ENCODE measurements around the gene SPACA1.
"Not testable (repeated sequence)": the region's sequence is repeated elsewhere in the genome, so short reads cannot be mapped to it uniquely, and the experiment has no call there.

The SPACA1 gene, protein sequence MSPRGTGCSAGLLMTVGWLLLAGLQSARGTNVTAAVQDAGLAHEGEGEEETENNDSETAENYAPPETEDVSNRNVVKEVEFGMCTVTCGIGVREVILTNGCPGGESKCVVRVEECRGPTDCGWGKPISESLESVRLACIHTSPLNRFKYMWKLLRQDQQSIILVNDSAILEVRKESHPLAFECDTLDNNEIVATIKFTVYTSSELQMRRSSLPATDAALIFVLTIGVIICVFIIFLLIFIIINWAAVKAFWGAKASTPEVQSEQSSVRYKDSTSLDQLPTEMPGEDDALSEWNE

DNA sequence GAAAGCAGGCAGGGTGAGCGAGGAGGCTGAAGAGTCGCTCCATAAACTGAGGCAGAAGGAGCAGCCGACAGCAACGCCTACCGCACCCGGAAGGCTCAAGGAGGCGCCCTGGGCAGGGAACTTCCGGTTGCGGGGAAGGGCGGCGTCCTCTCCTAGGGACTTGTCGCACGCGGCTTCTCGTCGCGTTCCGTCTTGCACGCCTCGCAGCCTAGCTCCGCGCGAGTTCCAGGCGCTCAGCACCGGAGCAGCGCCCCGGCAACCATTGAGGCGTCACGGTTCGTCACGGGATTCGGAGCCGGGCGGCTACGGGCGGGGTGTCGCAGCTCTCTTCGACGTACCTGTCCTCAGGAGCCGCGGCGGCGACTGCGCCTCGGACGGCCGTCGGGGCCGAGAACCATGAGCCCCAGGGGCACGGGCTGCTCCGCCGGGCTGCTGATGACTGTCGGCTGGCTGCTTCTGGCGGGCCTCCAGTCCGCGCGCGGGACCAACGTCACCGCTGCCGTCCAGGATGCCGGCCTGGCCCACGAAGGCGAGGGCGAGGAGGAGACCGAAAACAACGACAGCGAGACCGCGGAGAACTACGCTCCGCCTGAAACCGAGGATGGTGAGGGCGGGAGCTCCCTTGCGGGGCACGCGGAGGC lies at the start of gene SPACA1:
TSS of gene SPACA1 (plus strand) at position 332 of the 641 bp plus-strand sequence. CDS start at position 397, 65 bp downstream.
- DNase-seq (ENCODE audit: low spot score) = no peak

DNA sequence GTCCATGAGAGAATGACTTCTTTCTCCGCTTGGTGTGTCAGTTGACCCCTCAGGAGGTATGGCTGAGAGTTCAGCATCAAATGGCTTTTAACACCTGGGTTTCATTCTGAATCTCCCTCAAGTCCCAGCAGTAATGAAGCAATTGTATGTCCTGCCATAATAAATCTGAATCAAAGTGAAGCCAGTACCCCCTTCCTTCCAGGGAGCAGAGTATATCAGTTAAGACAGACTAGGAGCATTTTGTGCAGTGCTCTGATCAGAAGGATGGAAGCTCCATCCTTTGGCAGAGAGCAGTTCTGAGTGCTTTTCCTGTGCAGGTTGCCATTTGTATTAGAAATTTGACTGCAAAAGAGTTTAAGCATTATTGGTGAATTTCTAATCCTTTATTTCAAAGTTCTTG lies 46.9 kb upstream of the SPACA1 start:
- DNase-seq (ENCODE audit: low spot score) = no peak

DNA sequence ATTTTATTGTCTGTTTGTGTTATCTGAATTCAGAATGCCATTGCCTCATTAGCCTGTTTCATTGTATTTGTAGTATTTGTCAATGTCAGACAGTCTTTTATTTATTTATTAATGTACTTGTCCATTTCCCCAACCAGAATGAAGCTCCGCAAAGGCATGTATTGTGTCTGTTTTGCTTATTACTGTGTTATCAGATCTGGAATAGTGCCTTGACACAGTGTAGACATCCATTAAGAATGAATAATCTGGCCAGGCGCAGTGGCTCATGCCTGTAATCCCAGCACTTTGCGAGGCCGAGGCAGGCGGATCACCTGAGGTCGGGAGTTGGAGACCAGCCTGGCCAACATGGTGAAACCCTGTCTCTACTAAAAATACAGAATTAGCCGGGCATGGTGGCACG lies 46.4 kb upstream of the SPACA1 start:
- DNase-seq (ENCODE audit: low spot score) = not testable (repeated sequence)

DNA sequence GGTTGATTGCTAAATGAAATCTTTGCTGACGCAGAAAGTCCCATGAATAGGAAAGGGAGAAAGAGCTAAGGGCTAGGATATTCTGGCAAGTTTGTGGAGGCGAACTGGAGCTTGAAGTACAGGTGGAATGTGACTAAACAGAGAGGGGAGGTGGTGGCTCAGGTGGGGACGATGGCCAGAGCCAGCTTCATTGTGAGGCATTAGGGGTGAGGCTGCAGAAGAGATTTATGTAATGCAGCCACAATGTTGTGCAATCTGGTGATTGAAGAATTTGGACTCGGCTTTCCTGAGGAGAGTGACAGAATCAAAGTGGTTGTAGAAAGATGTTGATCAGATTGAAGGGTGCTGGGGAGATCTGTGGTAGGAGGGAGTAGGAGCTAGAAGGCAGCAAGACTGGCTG lies 42.9 kb upstream of the SPACA1 start:
- DNase-seq (ENCODE audit: low spot score) = no peak

DNA sequence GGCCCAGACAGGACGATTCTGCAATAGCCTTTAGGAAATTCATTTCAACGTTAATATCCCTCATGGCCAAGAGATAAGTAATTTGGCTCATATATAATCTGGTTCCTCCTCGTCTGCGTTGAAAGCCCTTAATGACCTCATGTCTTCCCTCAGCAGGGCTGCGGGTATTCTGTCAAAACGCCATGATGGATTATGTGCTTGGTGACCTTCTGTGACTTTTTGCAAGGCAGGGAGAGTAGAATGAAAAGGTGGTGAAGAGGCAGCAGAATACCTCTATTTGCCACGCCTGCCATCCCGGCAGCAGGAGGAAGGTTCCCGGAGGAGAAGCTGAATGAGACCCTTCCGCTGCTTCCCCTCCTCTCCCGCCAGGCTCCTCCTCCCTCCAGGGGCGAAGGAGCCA lies 41.1 kb upstream of the SPACA1 start:
- DNase-seq (ENCODE audit: low spot score) = no peak

DNA sequence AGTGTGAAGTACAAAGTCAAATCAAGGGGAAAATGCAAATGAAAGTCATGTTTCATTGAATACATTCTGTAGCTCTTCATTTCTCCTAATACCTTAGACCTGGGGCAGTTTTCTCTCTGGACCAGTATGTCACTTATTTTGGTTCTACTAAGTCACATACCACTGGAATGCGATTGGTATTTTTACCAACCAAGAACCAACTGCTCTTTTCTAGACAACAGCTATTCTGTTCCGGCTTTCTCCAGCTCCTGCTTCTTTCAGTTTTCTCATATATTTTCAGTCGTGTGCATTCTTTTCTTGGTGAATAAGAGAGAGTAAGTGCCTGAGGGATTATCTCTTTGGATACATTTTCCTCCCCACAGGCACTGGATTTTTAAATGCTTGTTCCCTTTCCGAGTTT lies 39.2 kb upstream of the SPACA1 start:
- DNase-seq (ENCODE audit: low spot score) = peak; percentile 87

DNA sequence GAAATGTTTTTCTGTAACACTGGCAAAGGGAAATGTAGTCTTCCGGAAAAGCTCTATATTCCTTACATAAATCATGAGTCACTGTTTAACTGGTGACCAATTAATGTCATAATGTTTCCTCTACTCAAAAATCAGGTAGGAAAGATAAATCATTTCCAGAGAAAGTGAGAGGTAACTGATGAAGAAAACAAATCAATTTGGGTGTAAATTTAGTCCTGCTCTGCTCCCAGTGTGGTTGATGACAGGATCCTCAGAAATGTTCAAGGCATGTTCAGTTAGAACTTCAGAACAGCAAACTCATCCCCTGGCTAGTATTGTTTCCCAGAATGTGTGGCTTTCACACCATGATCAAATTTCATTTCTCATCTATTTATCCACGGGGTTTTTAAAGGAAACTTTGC lies 38.8 kb upstream of the SPACA1 start:
- peak; percentile 95 for DNase-seq (ENCODE audit: low spot score)

DNA sequence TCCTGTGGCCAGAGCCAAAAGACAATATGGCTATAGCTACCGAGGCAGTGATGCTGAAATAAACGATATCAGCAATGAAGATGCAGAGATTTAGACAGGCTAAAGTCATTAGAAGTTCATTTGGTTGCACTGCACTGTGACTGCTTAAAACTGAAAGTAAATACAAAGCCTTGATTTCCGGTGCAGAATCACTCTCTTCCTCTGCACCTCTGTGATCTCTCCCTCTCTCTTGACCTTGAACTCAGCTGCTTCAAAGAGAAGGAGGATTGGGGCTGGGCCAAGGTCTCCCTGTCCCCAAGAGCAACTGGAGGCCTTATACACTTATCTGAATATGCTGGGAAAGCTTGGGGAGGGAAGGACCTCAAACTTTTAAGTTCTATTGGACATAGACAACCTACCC lies 34.6 kb upstream of the SPACA1 start:
- DNase-seq (ENCODE audit: low spot score) = no peak

DNA sequence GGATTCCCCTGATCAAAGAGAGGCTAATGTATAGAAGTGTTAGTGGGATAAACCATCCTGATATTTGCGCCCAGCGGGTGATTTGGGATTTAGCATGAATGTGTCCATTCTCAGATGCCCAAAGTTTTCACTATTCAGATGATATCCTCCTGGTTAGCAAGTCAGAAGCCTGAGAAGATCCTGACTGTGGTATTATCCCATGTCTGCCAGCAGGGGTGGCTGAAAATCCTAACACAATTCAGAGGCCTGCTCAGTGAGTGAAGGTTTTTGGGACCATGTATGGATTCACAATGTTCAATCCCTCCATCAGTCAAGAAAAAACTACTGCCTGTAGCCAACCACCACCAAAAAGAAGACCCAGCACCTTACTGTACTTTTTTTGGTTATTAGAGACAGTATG lies 34.1 kb upstream of the SPACA1 start:
- no peak for DNase-seq (ENCODE audit: low spot score)

DNA sequence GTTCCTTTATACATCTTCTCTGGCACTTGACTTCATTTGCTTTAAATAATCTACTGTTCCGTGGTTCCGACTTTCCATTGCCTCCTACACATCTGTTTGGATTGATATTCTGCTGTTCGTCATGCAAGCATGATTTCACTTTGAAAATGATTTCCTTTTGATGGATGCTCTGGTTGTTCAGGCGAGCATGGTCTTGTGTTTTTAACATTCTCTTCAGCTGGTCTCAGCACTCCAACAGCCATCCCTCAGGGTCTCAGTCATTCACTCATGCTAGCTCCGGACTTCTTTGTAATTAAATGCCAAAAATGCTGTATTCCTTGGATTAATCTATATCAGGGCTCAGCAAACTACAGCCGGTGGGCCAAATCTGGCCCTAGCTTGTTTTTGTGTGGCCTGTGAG lies 27.2 kb upstream of the SPACA1 start:
- DNase-seq (ENCODE audit: low spot score) = no peak

DNA sequence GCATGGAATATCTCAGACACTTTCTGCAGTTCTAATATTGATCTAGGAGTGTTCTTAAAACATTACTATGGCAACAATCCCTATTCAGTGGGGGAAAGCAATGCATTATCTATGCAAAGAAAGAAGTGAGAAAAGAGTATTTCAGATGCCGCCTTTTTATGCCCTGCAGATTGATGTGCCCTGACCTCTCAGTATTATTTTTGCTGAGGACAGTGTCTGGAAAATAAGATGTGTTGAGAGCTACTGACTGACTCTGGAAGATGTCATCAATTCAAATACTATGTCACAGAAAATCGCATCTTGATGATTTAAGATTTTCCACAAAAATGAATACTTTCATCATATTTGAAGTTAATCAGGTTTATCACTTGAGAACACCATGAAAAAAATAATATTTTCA lies 22.9 kb upstream of the SPACA1 start:
- no peak for DNase-seq (ENCODE audit: low spot score)

DNA sequence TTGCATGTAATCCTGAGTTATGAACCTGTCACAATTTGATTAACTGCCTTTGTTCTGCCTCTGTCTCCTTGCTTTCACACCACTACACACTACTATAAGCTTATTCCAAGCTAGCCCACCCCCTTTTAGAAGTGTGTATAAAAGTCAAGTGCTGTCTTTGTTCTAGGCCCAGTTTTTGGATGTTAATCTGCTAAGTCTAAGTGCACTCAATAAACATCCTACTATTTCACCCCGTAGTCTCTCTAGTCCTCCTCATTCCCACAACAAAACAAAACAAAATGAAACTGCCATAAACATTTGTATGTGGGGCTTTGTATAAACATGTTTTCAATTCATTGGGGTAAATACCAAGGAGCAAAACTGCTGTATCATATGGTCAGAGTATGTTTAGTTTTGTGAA lies 16.1 kb upstream of the SPACA1 start:
- no peak for DNase-seq (ENCODE audit: low spot score)

DNA sequence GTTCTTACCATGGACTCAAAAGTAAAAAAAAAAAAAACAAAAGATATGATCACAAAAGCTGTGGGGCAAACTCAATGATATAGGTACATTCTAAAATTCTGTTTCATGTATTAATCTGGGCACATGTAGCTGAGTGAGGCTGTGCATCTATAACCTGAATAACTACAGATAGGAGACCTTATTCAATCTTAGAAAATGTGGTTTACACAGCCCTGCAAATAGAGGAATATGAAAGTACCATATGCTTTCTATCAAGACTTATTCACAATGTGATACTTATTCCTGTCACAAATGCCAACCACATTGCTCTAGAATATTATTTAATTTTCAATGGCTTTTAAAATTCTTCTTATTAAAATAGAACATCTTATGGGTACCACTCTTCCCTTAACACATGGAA lies 3.1 kb upstream of the SPACA1 start:
- DNase-seq (ENCODE audit: low spot score) = no peak

DNA sequence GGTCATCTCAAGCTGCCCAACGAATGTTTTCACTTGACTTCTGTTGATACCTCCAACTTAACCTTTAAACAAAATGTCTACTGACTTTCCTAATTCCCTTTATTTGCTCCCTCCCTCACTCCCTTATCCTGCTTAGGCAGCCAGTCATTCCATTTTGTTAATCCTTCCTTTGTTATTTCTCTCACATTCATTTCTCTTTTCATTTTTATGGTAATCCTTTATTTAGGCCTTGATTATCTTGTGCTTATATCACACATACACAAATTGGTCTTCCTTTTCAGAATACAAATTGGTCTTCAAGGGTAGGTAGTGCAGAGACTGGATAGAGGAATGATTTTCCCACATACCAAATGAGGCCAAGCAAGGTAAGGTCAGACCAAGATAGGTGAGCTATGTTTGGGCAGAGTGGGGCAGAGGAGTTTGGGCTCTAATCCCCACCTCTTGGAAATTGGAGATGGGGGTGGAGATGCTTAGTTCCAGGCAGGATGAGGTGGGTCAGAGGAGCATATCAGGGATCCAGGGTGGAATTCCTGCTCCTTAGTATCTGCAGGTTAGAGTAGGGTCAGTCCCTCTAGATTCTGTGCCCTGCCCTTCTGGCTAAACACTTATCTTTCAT lies 2.0 kb upstream of the SPACA1 start:
- no peak for DNase-seq (ENCODE audit: low spot score)

DNA sequence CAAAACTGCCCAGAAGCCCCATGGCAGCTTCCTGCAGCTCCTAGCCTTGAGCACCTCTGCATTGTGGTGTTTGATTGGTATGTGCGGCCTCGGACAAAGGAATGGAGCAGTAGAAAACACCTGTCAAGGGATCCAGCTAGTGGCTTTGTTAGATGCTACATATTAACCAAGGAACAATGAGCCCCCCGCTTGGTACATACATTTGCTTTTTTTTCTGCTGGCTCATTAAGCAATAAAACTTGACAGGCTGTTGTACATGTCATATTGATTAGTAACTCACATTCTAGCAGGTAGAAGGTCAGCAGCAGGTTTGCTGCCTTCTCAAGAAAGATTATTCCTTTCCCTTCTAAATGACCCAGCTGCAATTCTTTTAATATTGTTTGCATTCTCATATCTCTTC lies 937 bp downstream of the SPACA1 start:
- peak; percentile 53 for DNase-seq (ENCODE audit: low spot score)

DNA sequence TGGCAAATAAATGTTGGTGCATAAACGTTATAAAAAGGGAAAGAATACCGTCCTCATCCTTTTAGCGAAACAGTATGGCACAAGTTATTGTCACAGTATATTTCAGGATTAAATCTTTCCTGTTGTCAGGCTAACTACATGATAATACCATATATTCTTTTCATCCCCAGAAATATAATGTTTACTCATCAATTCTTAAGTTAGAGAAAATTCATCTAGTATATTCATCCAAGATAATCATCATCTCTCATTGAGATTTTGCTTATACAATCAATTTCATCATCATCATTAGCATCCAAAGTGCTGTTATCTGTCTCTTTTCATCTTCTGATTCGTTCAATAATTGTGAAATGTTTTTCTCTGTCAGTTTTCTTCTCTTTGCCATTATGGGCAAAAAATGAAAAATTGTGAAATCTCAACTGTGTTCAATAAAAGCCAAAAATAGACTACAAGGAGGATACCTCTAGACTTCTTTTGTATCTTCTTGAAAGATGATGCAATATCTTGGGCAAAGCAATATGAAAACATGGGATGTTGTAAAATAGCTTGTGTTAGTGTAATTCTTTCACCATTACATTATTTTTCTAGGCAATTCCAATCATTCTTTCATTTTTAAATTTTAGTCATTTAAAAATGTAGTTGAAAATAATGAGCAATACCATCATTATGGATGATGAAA lies 2.6 kb downstream of the SPACA1 start:
- DNase-seq (ENCODE audit: low spot score) = no peak

DNA sequence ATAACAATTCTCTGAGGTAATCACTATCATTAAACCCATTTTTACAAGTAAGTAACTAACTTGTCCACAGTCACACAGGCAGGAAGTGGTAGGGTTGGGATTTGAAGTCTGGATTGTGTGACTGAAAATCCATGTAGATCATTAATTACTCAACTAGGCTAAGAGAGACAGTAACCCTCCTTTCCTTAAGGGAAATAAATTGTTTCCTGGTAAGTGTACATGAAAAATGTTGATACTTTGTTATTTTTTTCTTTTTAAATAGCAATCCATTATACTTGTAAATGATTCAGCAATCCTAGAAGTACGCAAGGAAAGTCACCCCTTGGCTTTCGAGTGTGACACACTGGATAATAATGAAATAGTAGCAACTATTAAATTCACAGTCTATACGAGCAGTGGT lies 11.6 kb downstream of the SPACA1 start:
- DNase-seq (ENCODE audit: low spot score) = peak; percentile 81

DNA sequence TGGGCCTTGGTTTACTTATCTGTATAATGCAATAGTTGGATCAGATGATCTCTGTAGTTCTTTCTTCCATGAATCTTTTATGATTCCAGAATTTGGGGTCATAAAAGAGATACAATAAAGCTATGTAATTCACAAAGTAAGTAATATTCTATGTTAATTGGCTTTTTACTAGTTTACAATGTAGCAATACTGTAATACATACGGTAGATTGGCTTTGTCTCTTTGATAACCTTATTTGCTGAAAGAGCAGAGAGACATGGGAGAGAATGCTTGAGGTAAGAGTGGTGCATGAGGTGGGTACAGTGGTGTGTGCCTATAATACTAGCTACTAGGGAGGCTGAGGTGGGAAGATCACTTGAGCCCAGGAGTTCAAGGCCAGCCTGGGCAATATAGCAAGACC lies 14.7 kb downstream of the SPACA1 start:
- DNase-seq (ENCODE audit: low spot score) = no peak

DNA sequence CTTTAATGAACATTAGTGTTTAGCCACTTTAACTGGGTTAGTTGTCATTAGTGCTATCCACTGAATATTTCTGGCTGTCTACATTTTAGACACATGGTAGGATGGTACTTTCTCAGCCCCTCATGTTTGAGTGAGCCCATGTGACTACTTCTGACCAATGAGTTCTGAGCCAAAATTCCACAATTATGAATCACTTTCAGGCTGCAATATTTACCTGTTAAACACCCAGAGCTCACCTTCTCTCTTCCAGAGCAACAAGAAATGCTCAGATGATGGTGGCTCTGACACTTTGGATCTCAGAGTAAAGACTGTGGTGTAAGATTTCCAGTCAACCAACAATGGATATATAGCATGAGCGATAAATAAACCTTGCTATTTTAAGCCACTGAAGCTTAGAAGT lies 24.8 kb downstream of the SPACA1 start:
- DNase-seq (ENCODE audit: low spot score) = peak; percentile 45

DNA sequence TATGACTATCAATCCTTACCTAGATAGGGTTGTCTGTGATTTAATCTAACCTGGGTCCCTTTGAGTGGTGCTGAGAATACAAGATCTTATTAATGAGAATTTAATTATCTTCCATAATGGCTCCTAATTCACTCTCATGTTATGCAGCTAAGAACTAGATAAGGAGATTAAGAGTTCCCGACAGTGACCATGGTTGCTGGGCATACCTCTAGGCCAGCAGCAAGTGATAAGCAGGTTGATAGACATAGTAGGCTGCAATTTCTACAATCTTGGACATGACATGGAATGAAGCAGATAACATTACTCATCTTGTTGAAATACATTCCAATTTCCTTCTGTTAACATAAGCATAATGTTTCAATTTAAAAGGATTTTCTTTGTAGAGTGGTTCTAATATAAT lies 27.1 kb downstream of the SPACA1 start:
- no peak for DNase-seq (ENCODE audit: low spot score)

DNA sequence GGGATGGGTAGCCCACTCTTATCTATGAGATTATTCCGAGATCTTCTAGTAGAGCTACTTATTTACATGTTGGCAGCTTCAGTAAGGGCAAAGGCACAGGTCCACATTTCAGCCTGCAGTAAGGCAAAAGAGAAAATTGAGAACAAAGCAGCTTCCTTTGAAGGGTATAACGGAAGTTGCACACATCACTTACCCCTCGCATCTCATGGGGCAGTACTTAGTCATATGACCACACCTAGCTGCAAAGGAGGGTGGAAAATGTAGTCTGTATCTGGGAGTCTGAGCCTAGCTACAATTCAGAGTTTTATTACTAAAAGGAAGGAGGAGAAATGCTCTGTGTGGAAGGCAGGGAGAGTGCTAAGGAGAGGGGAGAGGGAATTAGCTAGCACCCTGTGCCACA lies 29.7 kb downstream of the SPACA1 start:
- DNase-seq (ENCODE audit: low spot score) = no peak

DNA sequence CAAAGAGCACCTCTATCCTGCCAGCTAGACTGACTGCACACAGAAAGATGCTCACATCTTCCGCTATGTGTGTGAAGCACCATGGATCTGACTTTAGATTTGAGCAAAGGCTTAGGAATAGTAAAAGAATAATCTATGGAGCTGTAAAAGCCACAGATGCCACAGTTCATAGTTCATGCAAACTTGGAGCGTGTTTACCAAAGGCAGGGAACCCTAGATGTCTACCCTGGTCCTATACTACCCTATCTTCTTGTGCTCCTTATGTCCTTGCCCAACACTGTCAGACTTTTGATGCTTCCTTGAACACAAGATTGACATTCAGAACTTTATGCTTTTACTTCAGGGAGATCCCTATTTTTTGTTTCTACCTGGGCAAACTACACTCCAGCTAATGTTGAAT lies 39.2 kb downstream of the SPACA1 start:
- no peak for DNase-seq (ENCODE audit: low spot score)

DNA sequence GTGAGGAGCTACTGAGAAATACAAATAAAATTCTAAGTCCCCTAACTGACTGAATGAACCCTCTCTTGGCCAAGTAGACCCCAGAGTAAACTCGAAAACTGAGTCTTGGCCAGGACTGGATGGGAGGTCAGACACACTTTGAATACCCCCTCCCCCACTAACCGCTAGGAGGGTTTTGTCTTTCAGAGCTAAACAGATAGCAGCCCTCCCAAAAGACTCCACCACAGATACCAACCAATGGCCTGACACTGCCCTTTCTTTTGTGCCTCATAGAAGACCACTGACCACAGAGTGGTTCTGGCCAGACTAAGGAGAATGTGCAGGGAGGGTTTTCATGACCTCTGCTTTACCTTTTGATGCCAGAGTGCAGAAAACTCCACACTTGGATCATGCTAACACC lies 42.1 kb downstream of the SPACA1 start:
- no peak for DNase-seq (ENCODE audit: low spot score)
